GM18526 (cell line): Measurements from ENCODE around the gene PUM2.

Experiments
- POLR2A ChIP-seq: IDR thresholded peaks from 3 replicates; pipeline ENCODE4 v1.6.1; 2011; ENCODE audit not compliant: insufficient read length; ENCODE audit errors: extremely low read depth

PUM2 gene

DNA sequence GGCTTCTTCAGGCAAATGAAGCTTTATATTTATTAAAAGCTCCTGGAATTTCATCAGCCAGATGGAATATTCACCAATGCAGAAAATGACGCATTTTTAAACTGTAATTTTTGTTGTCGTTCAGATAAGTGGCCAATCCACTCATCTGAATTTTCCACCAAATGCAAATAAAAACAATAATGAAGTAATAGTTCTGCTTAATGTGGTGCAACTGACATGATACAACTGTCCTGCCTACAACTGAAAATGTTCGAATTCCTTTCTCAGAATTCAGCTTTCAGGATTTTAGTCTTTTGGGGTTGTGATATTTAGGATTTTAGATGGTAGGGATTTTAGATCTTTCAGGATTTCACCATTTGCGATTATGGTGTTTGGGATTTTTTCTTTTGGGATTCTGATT lies 27.1 kb upstream of the PUM2 start:
- TF ChIP-seq POLR2A, result no peak

DNA sequence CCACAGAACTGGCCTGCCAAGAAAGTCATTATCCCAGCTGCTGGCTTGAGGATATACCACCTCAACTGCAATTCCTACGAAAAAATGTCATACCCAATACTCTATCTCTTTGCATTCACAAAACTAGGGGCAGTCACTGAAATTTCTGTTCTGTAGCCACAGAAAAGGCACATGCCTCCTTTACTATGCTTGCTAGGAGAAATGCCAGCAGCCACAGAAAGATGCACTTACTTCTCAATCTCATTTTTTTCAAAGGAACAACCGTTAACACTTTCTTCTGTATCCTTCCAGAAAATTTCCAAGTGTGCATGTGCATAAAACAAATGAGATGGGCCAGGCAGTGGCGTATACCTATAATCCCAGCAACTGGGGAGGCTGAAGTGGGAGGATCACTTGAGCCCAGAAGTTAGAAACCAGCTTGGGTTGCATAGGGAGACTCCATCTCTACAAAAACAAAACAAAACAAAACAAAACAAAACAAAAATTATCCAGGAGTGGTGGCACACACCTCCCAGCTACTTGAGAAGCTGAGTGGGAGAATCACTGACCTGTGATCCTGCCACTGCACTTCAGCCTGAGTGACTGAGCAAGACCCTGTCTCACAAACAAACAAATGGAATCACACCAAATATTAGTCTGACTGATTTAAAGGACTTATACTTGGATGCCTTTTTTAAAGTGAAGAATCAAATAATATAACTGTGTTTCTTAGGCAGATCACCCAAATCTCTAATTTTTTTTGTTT lies 22.4 kb upstream of the PUM2 start:
- no peak for TF ChIP-seq POLR2A

DNA sequence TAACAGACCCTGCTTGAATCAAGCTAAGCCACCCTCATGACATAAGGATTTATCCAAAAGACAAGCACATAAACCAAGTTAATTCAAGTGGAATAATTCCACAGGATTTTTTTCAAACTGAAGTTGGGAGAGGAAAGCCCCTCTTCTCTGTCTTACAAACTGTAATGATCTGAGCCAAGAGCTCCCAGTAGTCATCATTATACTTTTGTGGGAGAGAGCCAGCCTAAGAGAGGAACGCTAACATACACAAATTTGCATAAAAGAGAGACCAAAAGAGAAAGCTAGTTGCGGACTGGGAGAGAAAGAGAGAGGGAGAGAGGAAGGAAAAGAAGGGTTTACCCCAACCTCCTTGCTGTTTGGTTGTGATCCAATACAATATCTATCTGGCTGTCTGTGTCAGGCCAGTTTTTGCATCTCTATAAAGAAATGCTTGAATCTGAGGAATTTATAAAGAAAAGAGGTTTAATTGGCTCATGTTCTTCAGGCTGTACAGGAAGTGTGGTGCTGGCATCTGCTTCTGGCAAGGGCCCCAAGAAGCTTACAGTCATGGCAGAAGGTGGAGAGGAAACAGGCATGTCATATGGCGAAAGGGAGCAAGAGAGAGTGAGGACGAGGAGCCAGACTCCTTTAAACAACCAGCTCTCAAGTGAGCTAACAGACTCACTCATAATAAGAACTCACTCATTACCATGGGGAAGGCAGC lies 20.8 kb upstream of the PUM2 start:
- TF ChIP-seq POLR2A, result no peak

DNA sequence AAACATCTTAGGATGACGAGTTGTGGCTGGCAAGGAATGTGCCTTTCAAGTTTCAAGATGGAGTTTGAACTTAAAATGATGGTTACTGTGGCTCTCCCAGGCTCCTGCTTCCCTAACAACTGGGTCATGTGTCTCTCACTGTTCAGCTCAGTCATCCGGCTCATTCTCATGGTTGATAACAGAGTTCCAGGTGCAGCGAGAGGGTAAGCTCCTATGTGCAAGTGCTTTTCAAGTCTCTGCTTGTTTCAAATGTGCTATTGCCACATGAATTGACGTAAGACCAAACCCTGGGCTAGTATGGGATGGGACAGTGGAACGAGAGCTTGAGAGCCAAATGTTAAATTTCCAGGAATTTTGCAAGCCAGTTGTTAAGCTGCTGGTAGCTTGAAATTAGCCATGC lies 19.5 kb upstream of the PUM2 start:
- TF ChIP-seq POLR2A, result no peak

DNA sequence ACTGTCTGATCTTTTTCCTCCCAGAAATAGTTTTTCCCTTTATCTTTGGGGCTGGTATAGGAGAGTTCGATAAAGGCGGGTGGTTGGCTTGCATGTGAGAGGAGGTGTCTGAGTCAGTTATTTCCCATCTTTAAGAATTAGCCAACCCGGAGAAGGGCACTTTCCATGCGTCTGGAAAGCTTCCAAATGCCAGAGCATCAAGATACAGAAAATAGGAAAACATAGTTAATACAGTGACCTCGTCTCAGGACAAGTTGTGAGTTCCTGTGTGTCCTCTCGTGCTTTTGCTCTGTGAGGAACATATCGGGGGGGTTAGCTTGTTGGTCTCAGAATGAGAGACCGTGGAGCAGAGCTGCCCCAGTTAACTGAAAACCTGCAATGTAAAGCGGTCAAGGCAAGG lies 18.7 kb upstream of the PUM2 start:
- no peak for TF ChIP-seq POLR2A

DNA sequence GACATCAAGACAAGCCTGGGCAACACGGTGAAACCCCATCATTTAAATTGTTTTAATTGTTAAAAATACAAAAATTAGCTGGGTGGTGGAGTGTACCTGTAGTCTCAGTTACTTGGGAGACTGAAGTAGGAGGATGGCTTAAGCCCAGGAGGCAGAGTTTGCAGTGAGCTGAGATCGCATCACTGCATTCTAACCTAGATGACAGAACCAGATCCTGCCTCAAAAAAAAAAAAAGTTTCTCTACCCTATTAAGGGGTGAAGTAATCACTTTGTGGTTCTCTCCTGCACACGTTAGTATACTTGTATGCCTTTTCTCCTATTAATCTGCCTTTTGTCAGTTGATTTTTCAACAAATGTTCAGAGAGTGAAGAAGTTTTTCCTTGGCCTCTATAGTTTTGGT lies 18.1 kb upstream of the PUM2 start:
- no peak for TF ChIP-seq POLR2A

DNA sequence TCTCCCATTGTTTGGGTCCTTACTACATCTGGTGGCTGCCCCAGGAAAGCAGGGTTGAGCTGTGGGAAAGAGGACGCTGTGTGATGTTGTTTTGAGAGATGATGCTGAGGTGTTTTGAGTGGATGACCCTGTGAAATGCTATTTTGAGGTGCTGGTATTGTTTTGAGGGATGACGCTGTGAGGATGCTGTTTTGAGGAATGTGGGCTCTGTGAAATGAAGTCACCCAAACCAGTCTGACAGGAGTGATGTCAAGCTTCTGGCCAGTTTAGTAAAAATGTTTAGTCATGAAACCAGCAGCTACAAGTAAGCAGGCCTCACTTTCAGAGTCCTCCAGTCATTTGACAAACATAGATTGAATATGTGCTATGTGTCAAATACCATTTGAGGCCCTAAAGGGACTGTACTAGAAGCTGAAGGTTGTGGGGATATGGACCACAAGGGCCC lies 16.1 kb upstream of the PUM2 start:
- no peak for TF ChIP-seq POLR2A

DNA sequence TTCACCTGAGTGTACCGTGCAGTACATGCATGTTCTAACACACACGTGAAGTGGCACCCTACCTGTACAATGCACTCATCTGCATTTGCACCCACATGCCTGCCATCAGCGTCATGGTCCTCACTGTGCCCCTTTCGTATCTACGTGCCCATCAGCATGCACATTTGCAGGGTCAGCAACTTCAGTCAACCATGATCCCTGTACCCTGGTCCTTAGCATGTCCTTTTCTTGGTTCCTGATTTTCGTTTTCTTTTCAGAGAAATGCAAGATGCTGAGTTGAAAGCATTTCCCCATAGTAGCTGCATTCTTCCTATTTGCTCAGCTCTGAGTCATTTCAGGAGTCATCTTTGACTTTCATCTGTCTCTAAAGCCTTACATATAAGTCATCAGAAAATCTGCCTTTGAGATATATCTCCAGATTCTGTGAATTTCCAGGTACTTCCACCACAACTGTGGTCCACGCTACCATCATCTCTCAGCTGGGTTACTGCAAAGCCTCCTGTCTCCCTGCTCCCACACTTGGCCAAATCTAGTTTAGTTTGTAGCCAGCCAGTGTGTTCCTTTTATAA lies 14.7 kb upstream of the PUM2 start:
- TF ChIP-seq POLR2A, result no peak

DNA sequence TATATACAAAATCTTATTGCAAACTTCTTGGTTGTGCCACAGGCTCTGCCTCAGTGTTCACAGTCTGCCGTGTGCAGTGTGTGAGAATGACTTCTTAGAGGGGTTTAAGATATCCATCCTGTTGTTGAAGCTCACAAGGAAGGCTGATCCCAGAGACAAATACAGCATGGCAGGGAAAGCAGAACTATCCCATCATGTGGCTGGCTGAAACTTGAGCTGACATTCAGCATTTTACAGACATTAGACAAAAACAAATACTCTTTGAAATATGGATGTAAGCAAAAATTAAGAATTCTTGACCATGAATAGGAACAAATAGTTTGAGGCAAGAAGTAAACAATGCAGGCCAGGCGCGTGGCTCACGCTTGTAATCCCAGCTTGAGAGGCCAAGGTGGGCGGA lies 12.9 kb upstream of the PUM2 start:
- no peak for TF ChIP-seq POLR2A

DNA sequence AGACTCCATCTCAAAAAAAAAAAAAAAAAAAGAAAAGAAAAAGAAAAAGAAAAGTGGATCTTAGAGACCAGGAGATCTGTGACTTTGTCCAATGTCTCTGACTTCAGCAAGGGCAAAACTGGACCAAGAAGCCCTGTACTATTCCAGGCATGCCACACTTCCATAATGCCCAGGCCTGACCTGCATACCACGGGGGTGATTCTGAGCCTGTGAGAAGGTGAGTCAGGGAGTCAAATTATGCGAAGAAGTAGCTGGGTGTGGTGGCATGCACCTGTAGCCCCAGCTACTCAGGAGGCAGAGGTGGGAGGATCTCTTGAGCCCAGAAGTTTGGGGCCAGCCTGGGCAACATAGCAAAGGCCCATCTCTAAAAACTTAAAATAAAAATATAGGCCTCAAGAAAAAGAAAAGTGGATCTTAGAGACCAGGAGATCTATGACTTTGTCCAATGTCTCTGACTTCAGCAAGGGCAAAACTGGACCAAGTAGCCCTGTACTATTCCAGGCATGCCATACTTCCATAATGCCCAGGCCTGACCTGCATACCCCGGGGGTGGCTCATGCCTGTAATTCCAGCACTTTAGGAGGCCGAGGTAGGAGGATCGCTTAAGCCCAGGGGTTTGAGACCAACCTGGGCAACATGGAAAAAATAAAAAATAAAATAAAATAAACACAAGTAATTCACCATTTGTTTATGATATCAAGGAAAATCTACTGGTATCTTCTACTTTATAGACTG lies 12.2 kb upstream of the PUM2 start:
- no peak for TF ChIP-seq POLR2A

DNA sequence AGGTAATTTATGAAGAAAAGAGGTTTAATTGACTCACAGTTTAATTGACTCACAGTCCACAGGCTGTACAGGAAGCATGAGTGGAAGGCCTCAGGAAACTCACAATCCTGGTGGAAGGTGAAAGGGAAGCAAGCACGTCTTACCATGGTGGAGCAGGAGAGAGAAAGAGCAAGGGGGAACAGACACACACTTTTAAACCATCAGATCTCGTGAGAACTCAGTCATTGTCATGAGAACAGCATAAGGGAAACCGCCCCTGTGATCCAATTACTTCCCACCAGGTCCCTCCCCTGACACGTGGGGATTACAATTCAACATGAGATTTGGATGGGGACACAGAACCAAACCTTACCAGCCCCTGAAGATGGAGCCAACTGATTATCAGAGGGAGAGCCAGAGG lies 11.2 kb upstream of the PUM2 start:
- no peak for TF ChIP-seq POLR2A

DNA sequence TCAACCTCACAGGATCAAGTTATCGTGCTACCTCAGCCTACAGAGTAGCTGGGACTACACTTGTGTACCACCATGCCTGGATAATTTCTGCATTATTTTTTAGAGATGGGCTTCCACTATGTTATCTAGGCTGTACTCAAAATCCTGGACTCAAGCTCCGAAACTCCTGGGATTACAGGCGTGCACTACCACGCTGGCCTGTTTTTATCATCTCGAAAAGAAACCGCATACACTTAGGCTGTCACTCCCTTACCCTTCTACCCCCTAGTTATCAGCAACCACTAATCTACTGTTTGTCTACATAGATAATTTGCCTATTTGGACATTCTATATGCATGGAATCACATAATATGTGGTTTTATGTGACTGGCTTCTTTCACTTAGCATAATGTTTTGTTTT lies 8.5 kb upstream of the PUM2 start:
- no peak for TF ChIP-seq POLR2A

DNA sequence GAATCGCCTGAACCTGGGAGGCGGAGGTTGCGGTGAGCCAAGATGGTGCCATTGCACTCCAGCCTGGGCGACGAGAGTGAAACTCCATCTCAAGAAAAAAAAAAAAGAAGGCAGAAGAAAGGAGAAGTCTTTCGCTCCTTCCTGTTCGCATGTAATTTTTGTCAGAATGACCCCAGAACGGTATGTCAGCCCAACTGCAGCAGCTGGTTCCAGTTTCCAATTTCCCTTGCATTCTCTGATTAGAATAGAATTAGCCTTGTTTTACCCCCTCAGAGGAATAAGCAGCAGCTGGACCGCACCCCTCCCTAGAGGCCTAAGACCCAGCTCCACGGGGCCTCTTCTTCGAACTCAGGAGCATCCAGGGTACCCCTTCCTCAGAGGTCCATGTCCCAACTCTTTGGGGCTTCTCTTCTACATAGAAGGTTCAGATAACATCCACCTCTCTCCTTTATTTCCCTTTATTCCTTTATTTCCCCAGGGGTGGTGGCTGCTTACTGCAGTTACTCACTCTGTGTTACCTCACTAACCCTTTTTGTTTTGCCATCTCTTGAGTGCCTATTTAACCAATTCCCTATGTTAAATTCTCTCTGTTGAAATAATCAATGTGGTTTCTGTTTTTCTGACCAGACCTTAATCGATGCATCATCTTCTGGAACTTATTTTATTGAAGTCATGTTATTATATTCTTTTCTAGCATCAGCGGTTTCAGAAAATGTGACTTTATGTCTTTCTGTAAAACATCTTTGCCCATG lies 7.2 kb upstream of the PUM2 start:
- no peak for TF ChIP-seq POLR2A

DNA sequence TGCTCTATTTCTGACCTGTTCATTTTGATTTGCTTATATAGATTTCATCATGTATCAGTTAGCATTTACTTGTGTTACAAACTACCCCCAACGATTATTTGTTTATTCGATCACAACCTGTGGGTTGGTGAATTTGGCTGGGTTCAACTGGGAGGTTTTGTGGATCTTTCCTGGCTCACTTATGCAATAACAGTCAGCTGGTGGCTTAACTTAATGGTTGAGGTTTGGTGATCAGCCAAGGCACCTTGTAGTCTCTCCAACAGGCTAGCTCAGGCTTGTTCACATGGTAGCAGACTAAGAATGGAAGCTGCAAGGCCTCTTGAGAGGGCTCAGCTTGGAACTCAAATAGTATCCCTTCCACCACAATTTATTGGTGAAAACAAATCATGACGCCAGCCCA lies 5.4 kb upstream of the PUM2 start:
- no peak for TF ChIP-seq POLR2A

DNA sequence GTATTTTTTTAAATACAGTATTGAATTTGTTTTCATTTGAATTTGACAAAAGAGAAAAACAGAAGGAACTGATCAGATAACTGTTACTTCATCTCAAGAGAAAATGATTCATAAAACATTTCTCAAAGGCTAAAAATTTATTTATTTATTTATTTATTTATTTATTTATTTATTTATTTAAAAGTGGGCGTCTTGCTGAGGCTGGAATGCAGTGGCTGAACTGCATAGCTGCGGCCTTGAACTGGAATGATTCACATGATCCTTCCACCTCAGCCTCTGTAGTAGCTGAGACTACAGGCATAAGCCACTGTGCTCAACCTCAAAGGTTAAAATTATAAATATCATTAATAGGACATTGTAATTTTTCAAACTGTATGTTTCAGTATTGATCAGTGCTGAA lies 4.5 kb upstream of the PUM2 start:
- no peak for TF ChIP-seq POLR2A

DNA sequence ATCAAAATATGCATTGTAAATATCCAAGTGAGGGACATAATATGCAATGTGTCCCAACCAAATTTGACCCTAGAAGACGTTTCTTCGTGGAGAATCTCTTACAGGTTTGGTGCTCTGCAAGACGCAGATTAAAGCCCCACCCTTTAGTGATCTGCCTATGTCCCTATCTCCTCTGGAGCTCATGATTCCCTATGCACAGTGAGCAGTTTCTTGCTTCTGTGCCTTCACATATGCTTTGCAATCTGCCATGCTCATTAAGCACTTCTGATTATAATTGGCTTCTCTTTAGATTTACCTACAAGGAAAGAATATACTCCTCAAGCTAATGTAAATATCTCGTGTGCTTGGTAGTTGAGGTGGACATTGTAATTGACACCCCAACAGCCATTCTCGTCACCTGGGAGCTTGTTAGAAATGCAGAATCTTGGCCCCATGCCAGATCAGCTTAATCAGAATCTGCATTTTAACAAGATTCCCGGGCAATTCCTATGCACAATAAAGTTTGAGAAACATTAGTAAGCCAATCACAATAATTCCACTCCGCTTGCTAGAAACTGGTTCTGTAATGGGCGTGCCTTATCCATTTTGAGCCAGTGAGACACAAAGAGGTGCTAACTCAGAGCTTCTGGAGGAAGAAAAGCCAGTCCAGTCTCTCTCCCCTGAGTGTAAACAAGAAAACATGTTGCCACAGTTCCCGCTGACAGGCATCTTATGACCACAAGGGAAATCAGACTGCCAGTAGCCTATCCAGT lies 2.8 kb upstream of the PUM2 start:
- TF ChIP-seq POLR2A, result no peak
